ENCODE data around the gene AEBP2. TPM values are rescaled to one million over a fixed set of nuclear protein-coding genes. Genes with fewer than 3 reads are reported as not detected.

Gene AEBP2
- total RNA-seq, 1 donor from 2014 or later: 67.5 TPM

DNA sequence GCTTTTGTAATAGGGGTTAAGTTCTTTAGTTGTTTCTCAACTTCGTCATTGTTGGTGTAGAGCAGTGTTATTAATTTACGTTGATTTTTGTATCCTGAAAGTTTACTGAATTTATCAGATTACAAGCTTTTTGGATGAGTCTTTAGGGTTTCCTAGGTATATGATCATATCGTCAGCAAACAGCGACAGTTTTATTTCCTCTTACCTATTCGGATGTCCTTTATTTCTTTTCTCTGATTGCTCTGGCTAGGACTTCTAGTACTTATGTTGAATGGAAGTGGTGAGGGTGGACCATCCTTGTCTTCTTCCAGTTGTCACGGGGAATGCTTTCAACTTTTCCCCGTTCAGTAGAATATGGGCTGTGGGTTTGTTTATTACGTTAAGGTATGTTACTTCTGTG, 37.8 kb downstream of the AEBP2 start:
- H3K36me3 ChIP-seq: peaks cover 0 to 17% of the 10 kb centered on the region in 2 donors
- no peak for DNase-seq (ENCODE audit: extremely low spot score in 2 of 2)
- H3K4me1 ChIP-seq: peaks cover 33% of the 10 kb centered on the region
- H3K9me3 ChIP-seq: peaks cover 9% of the 10 kb centered on the region
- no peaks in the 10 kb centered on the region for H3K27me3 ChIP-seq
- TF ChIP-seq POLR2A (IDR thresholded peaks at IDR 0.05) (no peak), CTCF (IDR thresholded peaks at IDR 0.05) (no peak), POLR2AphosphoS5 (IDR thresholded peaks at IDR 0.05; ENCODE audit: insufficient read depth in 1 of 2, low read depth in 1 of 2) (no peak)
- H3K4me3 ChIP-seq: no peak overlapping the region
- intact Hi-C loops (cut with DNase I): no loop called here
- H3K27ac ChIP-seq: no peak overlapping the region

- TF ChIP-seq POLR2AphosphoS5 (IDR thresholded peaks at IDR 0.05; ENCODE audit: insufficient read depth in 1 of 2, low read depth in 1 of 2) (no peak), POLR2A (IDR thresholded peaks at IDR 0.05) (no peak), CTCF (IDR thresholded peaks at IDR 0.05) (no peak)
- Histone ChIP-seq H3K27me3 (no peaks in the 10 kb centered on the region), H3K4me3 (no peak overlapping the region), H3K9me3 (peaks cover 9% of the 10 kb centered on the region), H3K4me1 (peaks cover 40% of the 10 kb centered on the region), H3K27ac (no peak overlapping the region), H3K36me3 (peaks cover 0 to 17% of the 10 kb centered on the region in 2 donors)
- intact Hi-C loops (cut with DNase I): no loop called here
- DNase-seq (ENCODE audit: extremely low spot score in 2 of 2): no peak
Observed at GRCh38 chr12:19480459-19480858, 41.2 kb downstream of the AEBP2 start.

DNA sequence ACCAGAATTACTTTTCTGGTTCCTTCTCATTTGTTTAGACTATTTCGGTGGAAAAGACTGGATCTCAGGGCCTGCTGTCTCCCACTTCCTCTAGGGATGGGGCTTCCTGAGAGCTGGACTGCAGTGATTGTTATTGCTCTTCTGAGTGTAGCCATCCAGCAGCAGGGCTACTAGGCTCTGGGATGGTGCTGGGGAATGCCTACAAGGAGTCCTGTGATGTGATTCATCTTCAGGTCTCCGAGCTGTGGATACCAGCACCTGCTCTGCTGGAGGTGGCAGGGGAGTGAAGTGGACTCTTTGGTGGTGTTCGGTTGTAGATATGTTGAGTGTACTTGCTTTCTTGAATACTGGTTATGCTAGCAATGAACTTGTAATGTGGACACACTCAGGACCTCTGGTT, 42.7 kb downstream of the AEBP2 start:
- TF ChIP-seq POLR2A (IDR thresholded peaks at IDR 0.05): no peak
- no peak for TF ChIP-seq CTCF (IDR thresholded peaks at IDR 0.05)
- no peak for TF ChIP-seq POLR2AphosphoS5 (IDR thresholded peaks at IDR 0.05; ENCODE audit: insufficient read depth in 1 of 2, low read depth in 1 of 2)
- no peak for DNase-seq (ENCODE audit: extremely low spot score in 2 of 2)
- H3K4me3 ChIP-seq: no peak overlapping the region
- peaks cover 0 to 17% of the 10 kb centered on the region in 2 donors for H3K36me3 ChIP-seq
- no peak overlapping the region for H3K27ac ChIP-seq
- intact Hi-C loops (cut with DNase I): no loop called here
- H3K4me1 ChIP-seq: peaks cover 30% of the 10 kb centered on the region
- no peaks in the 10 kb centered on the region for H3K27me3 ChIP-seq
- H3K9me3 ChIP-seq: peaks cover 9% of the 10 kb centered on the region

GRCh38 chr12:19482551-19483109, 43.3 kb downstream of the AEBP2 start:
- intact Hi-C loops (cut with DNase I): no loop called here
- no peak overlapping the region for H3K27ac ChIP-seq
- H3K4me3 ChIP-seq: no peak overlapping the region

More at GRCh38 chr12:19482551-19483109, 43.3 kb downstream of the AEBP2 start:
- peaks cover 9% of the 10 kb centered on the region for H3K9me3 ChIP-seq
- DNase-seq (ENCODE audit: extremely low spot score in 2 of 2): no peak
- H3K27me3 ChIP-seq: no peaks in the 10 kb centered on the region
- peaks cover 30% of the 10 kb centered on the region for H3K4me1 ChIP-seq
- peaks cover 0 to 17% of the 10 kb centered on the region in 2 donors for H3K36me3 ChIP-seq
- TF ChIP-seq CTCF (IDR thresholded peaks at IDR 0.05): no peak
